Activated gamma-delta T cell (primary cell): Measurements from ENCODE around the gene SLC36A2.
"Not testable (repeated sequence)": the region's sequence is repeated elsewhere in the genome, so short reads cannot be mapped to it uniquely, and the experiment has no call there.

Source experiments
- DNase-seq: peaks from one replicate; lab custom pipeline; 2025; lab: John Stamatoyannopoulos, UW

Gene SLC36A2

GRCh38 chr5:151326266-151326665 lies 21.1 kb downstream of the SLC36A2 start:
- no peak for DNase-seq

GRCh38 chr5:151320481-151320880 lies 26.9 kb downstream of the SLC36A2 start:
- DNase-seq, result no peak

GRCh38 chr5:151318850-151319732 lies 28.3 kb downstream of the SLC36A2 start:
- DNase-seq, result no peak

- no peak for DNase-seq
These were observed 29.5 kb downstream of the SLC36A2 start for GRCh38 chr5:151317871-151318270.

- no peak for DNase-seq
These were observed 31.3 kb downstream of the SLC36A2 start for GRCh38 chr5:151315998-151316597.

GRCh38 chr5:151313357-151313756 lies 34.0 kb downstream of the SLC36A2 start:
- DNase-seq, result no peak

- no peak for DNase-seq
These were observed 34.5 kb downstream of the SLC36A2 start for GRCh38 chr5:151312756-151313324.

- DNase-seq, result no peak
These were observed 36.4 kb downstream of the SLC36A2 start for GRCh38 chr5:151310932-151311331.

- DNase-seq, result not testable (repeated sequence)
These were observed 37.5 kb downstream of the SLC36A2 start for GRCh38 chr5:151309821-151310220.

GRCh38 chr5:151309266-151309665 lies 38.1 kb downstream of the SLC36A2 start:
- not testable (repeated sequence) for DNase-seq

- DNase-seq, result no peak
These were observed 43.7 kb downstream of the SLC36A2 start, which contains the start of gene SLC36A3 for GRCh38 chr5:151303666-151304065. Gene SLC36A3 (minus strand): TSS chr5:151303766. CDS start chr5:151303354, 412 bp downstream.

- DNase-seq, result no peak
These were observed 49.1 kb downstream of the SLC36A2 start for GRCh38 chr5:151298063-151298855.

- no peak for DNase-seq
These were observed 50.4 kb downstream of the SLC36A2 start for GRCh38 chr5:151296974-151297373.

- DNase-seq, result no peak
These were observed 50.9 kb downstream of the SLC36A2 start for GRCh38 chr5:151296478-151296830.

GRCh38 chr5:151295791-151296477 lies 51.4 kb downstream of the SLC36A2 start:
- no peak for DNase-seq

GRCh38 chr5:151295138-151295537 lies 52.2 kb downstream of the SLC36A2 start:
- no peak for DNase-seq

GRCh38 chr5:151293624-151294023 lies 53.7 kb downstream of the SLC36A2 start:
- no peak for DNase-seq

GRCh38 chr5:151288180-151288579 lies 59.2 kb downstream of the SLC36A2 start:
- no peak for DNase-seq

- no peak for DNase-seq
These were observed 61.1 kb downstream of the SLC36A2 start for GRCh38 chr5:151286246-151286645.

- DNase-seq, result no peak
These were observed 61.7 kb downstream of the SLC36A2 start for GRCh38 chr5:151285683-151286082.

- no peak for DNase-seq
These were observed 62.9 kb downstream of the SLC36A2 start for GRCh38 chr5:151284392-151284967.
